Measurements from ENCODE around the gene TTC6.

The TTC6 gene

DNA sequence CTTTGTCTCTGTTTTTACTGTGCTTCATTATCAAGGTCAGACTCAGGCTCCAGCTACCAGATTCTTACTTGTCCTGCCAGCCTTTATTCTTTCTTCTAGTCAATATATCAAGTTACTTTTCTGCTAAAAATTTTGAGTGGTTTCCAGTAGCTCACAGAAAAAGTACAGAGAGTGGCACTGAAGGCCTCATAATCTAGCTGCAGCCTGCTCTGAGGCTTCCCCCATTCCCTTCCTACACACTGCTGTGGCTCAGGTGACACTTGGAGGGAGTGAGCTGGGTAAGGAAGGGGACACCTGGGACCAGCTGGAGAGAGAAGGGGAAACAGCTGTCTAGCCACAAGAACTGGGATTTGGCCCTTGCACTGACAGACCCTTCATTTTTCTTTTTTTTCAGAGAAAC, 25.4 kb downstream of the TTC6 start:
- DNase-seq (ENCODE audit: low read depth in 1 of 2, low spot score in 1 of 2) = no peak
- H3K4me3 ChIP-seq (replicated peaks; ENCODE audit: insufficient read depth, low read length) = no peak overlapping the region
- no peak overlapping the region for H3K27ac ChIP-seq (replicated peaks)
- no peak for TF ChIP-seq SPI1 (IDR thresholded peaks at IDR 0.05; ENCODE audit: borderline replicate concordance, low read depth)
- TF ChIP-seq, protein P1, sequence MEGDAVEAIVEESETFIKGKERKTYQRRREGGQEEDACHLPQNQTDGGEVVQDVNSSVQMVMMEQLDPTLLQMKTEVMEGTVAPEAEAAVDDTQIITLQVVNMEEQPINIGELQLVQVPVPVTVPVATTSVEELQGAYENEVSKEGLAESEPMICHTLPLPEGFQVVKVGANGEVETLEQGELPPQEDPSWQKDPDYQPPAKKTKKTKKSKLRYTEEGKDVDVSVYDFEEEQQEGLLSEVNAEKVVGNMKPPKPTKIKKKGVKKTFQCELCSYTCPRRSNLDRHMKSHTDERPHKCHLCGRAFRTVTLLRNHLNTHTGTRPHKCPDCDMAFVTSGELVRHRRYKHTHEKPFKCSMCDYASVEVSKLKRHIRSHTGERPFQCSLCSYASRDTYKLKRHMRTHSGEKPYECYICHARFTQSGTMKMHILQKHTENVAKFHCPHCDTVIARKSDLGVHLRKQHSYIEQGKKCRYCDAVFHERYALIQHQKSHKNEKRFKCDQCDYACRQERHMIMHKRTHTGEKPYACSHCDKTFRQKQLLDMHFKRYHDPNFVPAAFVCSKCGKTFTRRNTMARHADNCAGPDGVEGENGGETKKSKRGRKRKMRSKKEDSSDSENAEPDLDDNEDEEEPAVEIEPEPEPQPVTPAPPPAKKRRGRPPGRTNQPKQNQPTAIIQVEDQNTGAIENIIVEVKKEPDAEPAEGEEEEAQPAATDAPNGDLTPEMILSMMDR (IDR thresholded peaks at IDR 0.05; ENCODE audit: insufficient read depth, low read length) = no peak
- TF ChIP-seq, protein P2, sequence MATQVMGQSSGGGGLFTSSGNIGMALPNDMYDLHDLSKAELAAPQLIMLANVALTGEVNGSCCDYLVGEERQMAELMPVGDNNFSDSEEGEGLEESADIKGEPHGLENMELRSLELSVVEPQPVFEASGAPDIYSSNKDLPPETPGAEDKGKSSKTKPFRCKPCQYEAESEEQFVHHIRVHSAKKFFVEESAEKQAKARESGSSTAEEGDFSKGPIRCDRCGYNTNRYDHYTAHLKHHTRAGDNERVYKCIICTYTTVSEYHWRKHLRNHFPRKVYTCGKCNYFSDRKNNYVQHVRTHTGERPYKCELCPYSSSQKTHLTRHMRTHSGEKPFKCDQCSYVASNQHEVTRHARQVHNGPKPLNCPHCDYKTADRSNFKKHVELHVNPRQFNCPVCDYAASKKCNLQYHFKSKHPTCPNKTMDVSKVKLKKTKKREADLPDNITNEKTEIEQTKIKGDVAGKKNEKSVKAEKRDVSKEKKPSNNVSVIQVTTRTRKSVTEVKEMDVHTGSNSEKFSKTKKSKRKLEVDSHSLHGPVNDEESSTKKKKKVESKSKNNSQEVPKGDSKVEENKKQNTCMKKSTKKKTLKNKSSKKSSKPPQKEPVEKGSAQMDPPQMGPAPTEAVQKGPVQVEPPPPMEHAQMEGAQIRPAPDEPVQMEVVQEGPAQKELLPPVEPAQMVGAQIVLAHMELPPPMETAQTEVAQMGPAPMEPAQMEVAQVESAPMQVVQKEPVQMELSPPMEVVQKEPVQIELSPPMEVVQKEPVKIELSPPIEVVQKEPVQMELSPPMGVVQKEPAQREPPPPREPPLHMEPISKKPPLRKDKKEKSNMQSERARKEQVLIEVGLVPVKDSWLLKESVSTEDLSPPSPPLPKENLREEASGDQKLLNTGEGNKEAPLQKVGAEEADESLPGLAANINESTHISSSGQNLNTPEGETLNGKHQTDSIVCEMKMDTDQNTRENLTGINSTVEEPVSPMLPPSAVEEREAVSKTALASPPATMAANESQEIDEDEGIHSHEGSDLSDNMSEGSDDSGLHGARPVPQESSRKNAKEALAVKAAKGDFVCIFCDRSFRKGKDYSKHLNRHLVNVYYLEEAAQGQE (IDR thresholded peaks at IDR 0.05; ENCODE audit: insufficient replicate concordance, low read depth) = no peak
- TF ChIP-seq GABPA (IDR thresholded peaks at IDR 0.05; ENCODE audit: low read depth) = no peak
- no peak for TF ChIP-seq POLR2AphosphoS5 (IDR thresholded peaks at IDR 0.05; ENCODE audit: low read depth)
- no peaks in the 10 kb centered on the region for H3K27me3 ChIP-seq (ENCODE audit: insufficient read depth, poor library complexity, severe bottlenecking)

DNA sequence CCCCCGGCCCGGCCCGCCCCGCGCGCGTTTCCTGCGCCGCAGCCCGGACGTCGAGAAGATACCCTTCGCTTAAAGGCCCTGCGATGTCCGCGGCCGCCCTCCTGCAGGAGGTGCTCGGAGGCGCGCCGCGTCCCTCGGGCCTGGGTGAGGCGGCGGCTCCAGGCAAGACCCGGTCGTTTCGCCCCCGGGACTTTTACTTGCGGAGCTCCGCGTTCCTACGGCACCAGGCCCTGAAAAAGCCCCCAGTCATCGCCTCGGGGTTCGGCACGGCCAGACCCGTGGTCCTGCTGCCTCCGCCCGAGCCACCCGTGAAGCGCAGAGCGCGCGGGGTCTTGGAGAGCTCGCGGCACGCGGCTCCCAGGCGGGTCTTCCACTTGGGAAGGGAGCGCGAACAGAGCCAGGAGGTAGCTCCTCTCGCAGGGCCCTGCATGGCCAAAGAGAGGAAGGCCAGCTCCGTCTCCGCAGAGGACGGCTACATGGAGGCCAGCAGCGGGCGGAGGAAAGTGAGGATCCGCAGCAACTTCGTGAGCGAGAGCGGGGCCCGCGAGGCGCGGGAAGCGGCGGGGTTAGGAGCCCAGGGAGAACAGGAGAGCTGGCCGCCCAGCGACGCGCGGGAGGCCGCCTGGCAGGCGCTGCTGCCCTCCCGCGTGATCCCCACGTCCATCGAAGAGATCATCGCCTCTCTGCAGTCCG, 26.9 kb downstream of the TTC6 start:
- Histone ChIP-seq H3K4me3 (replicated peaks; ENCODE audit: insufficient read depth, low read length) (no peak overlapping the region), H3K27me3 (ENCODE audit: insufficient read depth, poor library complexity, severe bottlenecking) (no peaks in the 10 kb centered on the region), H3K27ac (replicated peaks) (no peak overlapping the region)
- DNase-seq (ENCODE audit: low read depth in 1 of 2, low spot score in 1 of 2) = no peak
- TF ChIP-seq SPI1 (IDR thresholded peaks at IDR 0.05; ENCODE audit: borderline replicate concordance, low read depth) (no peak), POLR2AphosphoS5 (IDR thresholded peaks at IDR 0.05; ENCODE audit: low read depth) (no peak), GABPA (IDR thresholded peaks at IDR 0.05; ENCODE audit: low read depth) (no peak)
- TF ChIP-seq, protein P1 (IDR thresholded peaks at IDR 0.05; ENCODE audit: insufficient read depth, low read length) = no peak
- TF ChIP-seq, protein P2 (IDR thresholded peaks at IDR 0.05; ENCODE audit: insufficient replicate concordance, low read depth) = no peak

DNA sequence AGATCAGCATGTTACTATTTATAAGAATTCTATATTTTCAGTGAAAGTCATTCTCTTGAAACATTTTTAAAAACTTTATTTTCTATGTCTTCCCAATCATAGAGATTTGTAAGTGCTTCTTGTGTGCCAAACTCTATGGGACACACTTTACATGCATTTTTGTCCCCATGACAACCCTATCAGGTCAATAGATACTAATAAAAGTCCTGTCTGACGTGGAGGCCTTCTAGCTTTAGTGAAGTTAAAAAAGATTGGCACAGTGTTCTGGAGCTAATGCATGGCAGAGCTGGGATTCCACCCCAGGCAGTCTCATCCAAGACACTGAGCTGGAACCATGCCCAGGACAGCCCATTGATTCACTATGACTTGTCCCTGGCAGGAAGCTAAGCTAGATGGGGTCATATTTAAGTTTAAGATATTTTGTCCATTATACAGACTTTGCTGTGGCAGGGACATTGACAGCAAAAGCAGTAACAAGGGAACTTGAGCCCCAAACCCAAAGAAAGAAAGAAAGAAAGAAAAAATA, 28.1 kb downstream of the TTC6 start:
- no peak overlapping the region for H3K4me3 ChIP-seq (replicated peaks; ENCODE audit: insufficient read depth, low read length)
- no peaks in the 10 kb centered on the region for H3K27me3 ChIP-seq (ENCODE audit: insufficient read depth, poor library complexity, severe bottlenecking)
- H3K27ac ChIP-seq (replicated peaks) = no peak overlapping the region
- no peak for DNase-seq (ENCODE audit: low read depth in 1 of 2, low spot score in 1 of 2)
- TF ChIP-seq SPI1 (IDR thresholded peaks at IDR 0.05; ENCODE audit: borderline replicate concordance, low read depth) (no peak), GABPA (IDR thresholded peaks at IDR 0.05; ENCODE audit: low read depth) (no peak), POLR2AphosphoS5 (IDR thresholded peaks at IDR 0.05; ENCODE audit: low read depth) (no peak)
- TF ChIP-seq, protein P1 (IDR thresholded peaks at IDR 0.05; ENCODE audit: insufficient read depth, low read length) = no peak
- TF ChIP-seq, protein P2 (IDR thresholded peaks at IDR 0.05; ENCODE audit: insufficient replicate concordance, low read depth) = no peak
